Activated naive CD4-positive, alpha-beta T cell treated with anti-CD3 and anti-CD28 coated beads for 36 hours (primary cell): ENCODE data around the gene OTOG. TPM values are rescaled to one million over a fixed set of nuclear protein-coding genes. Genes with fewer than 3 reads are reported as not detected.

Experiments used
- CTCF ChIA-PET: fragments of 350-600 bp; sonication (Branson Sonifier 250); formaldehyde crosslinking; loops from one replicate; lab custom pipeline; 2021; ENCODE audit warnings: antibody characterized with exemption; lab: Charles Lee
- DNase-seq: peaks from one replicate; pipeline ENCODE4 v3.0.0-alpha.2; 2020
- H3K27ac Mint-ChIP-seq: one replicate; pipeline ENCODE4 v1.8.0; 2021; ENCODE audit warnings: mild to moderate bottlenecking, mixed read lengths
- H3K27me3 Mint-ChIP-seq: one replicate; pipeline ENCODE4 v1.8.0; 2021; ENCODE audit warnings: low read depth, mixed read lengths
- H3K36me3 Mint-ChIP-seq: one replicate; pipeline ENCODE4 v1.8.0; 2021; ENCODE audit warnings: low read depth, mixed read lengths
- H3K4me1 Mint-ChIP-seq: one replicate; pipeline ENCODE4 v1.8.0; 2021; ENCODE audit warnings: low read depth, mixed read lengths
- H3K4me3 Mint-ChIP-seq: one replicate; pipeline ENCODE4 v1.8.0; 2021; ENCODE audit warnings: mild to moderate bottlenecking, moderate library complexity, mixed read lengths
- H3K9me3 Mint-ChIP-seq: one replicate; pipeline ENCODE4 v1.8.0; 2021; ENCODE audit warnings: mixed read lengths
- intact Hi-C: fragments of 100-400 bp; cut with micrococcal nuclease; formaldehyde crosslinking; loops from one replicate; pipeline ENCODE4 v1.15.1; 2023
- total RNA-seq, 2 experiments: library from RNA; stranded (reverse); gene quantifications; one replicate each; pipeline ENCODE4 v1.2.3, GENCODE V29; 2021

The OTOG gene
- total RNA-seq, 2 experiments from 2014 or later = not detected

GRCh38 chr11:17580271-17580670 lies 33.2 kb downstream of the OTOG start:
- no peaks in the 10 kb centered on the region for H3K27me3 Mint-ChIP-seq
- no peaks in the 10 kb centered on the region for H3K4me1 Mint-ChIP-seq
- no peak overlapping the region for H3K27ac Mint-ChIP-seq
- H3K9me3 Mint-ChIP-seq = no peaks in the 10 kb centered on the region
- CTCF ChIA-PET = no interaction called here
- intact Hi-C loops = no loop called here
- no peak overlapping the region for H3K4me3 Mint-ChIP-seq
- no peaks in the 10 kb centered on the region for H3K36me3 Mint-ChIP-seq
- no peak for DNase-seq

- H3K27me3 Mint-ChIP-seq = no peaks in the 10 kb centered on the region
- intact Hi-C loops = no loop called here
- DNase-seq = no peak
- no peak overlapping the region for H3K4me3 Mint-ChIP-seq
- CTCF ChIA-PET = interaction anchor here (0.6 kb wide), 1 partner anchor 672 kb away, joined by 4 read pairs; no protein-coding TSS in a partner anchor
- H3K9me3 Mint-ChIP-seq = no peaks in the 10 kb centered on the region
- no peaks in the 10 kb centered on the region for H3K4me1 Mint-ChIP-seq
- no peak overlapping the region for H3K27ac Mint-ChIP-seq
- H3K36me3 Mint-ChIP-seq = no peaks in the 10 kb centered on the region
These were observed 34.1 kb downstream of the OTOG start for GRCh38 chr11:17581036-17581731.

GRCh38 chr11:17581732-17582053 lies 34.6 kb downstream of the OTOG start:
- H3K36me3 Mint-ChIP-seq = no peaks in the 10 kb centered on the region
- no peak overlapping the region for H3K27ac Mint-ChIP-seq
- H3K27me3 Mint-ChIP-seq = no peaks in the 10 kb centered on the region
- H3K4me3 Mint-ChIP-seq = no peak overlapping the region
- intact Hi-C loops = no loop called here
- no peaks in the 10 kb centered on the region for H3K9me3 Mint-ChIP-seq
- DNase-seq = no peak
- CTCF ChIA-PET = interaction anchor here (0.6 kb wide), 1 partner anchor 480 kb away, joined by 3 read pairs; no protein-coding TSS in a partner anchor
- no peaks in the 10 kb centered on the region for H3K4me1 Mint-ChIP-seq

GRCh38 chr11:17585911-17586695 lies 39.0 kb downstream of the OTOG start:
- no peak overlapping the region for H3K27ac Mint-ChIP-seq
- H3K36me3 Mint-ChIP-seq = no peaks in the 10 kb centered on the region
- DNase-seq = no peak
- no peaks in the 10 kb centered on the region for H3K9me3 Mint-ChIP-seq
- CTCF ChIA-PET = no interaction called here
- H3K4me3 Mint-ChIP-seq = no peak overlapping the region
- no peaks in the 10 kb centered on the region for H3K4me1 Mint-ChIP-seq
- peaks cover 3% of the 10 kb centered on the region for H3K27me3 Mint-ChIP-seq
- intact Hi-C loops = no loop called here

- no peaks in the 10 kb centered on the region for H3K9me3 Mint-ChIP-seq
- H3K27me3 Mint-ChIP-seq = peaks cover 11% of the 10 kb centered on the region
- intact Hi-C loops = no loop called here
- CTCF ChIA-PET = interaction anchor here (1.8 kb wide), 1 partner anchor 11 kb away, joined by 7 read pairs; no protein-coding TSS in a partner anchor
- no peaks in the 10 kb centered on the region for H3K36me3 Mint-ChIP-seq
- no peak overlapping the region for H3K27ac Mint-ChIP-seq
- H3K4me1 Mint-ChIP-seq = no peaks in the 10 kb centered on the region
- no peak overlapping the region for H3K4me3 Mint-ChIP-seq
- DNase-seq = no peak
These were observed 41.1 kb downstream of the OTOG start for GRCh38 chr11:17588166-17588565.

- Mint-ChIP-seq H3K4me1 (no peaks in the 10 kb centered on the region), H3K9me3 (no peaks in the 10 kb centered on the region), H3K36me3 (no peaks in the 10 kb centered on the region), H3K4me3 (no peak overlapping the region), H3K27me3 (peaks cover 13% of the 10 kb centered on the region), H3K27ac (no peak overlapping the region)
- DNase-seq = no peak
- CTCF ChIA-PET = interaction anchor here (1.8 kb wide), 1 partner anchor 10 kb away, joined by 7 read pairs; no protein-coding TSS in a partner anchor
- intact Hi-C loops = no loop called here
These were observed 41.7 kb downstream of the OTOG start for GRCh38 chr11:17588721-17589120.

GRCh38 chr11:17590463-17590862 lies 43.4 kb downstream of the OTOG start:
- Mint-ChIP-seq H3K27me3 (peaks cover 13% of the 10 kb centered on the region), H3K4me3 (no peak overlapping the region), H3K9me3 (no peaks in the 10 kb centered on the region), H3K36me3 (no peaks in the 10 kb centered on the region), H3K4me1 (no peaks in the 10 kb centered on the region), H3K27ac (no peak overlapping the region)
- CTCF ChIA-PET = no interaction called here
- intact Hi-C loops = no loop called here
- no peak for DNase-seq

GRCh38 chr11:17591293-17591692 lies 44.2 kb downstream of the OTOG start:
- peaks cover 13% of the 10 kb centered on the region for H3K27me3 Mint-ChIP-seq
- DNase-seq = no peak
- CTCF ChIA-PET = no interaction called here
- H3K27ac Mint-ChIP-seq = no peak overlapping the region
- intact Hi-C loops = no loop called here
- no peaks in the 10 kb centered on the region for H3K4me1 Mint-ChIP-seq
- H3K4me3 Mint-ChIP-seq = no peak overlapping the region
- no peaks in the 10 kb centered on the region for H3K9me3 Mint-ChIP-seq
- H3K36me3 Mint-ChIP-seq = no peaks in the 10 kb centered on the region

- CTCF ChIA-PET = no interaction called here
- DNase-seq = no peak
- no peaks in the 10 kb centered on the region for H3K36me3 Mint-ChIP-seq
- peaks cover 10% of the 10 kb centered on the region for H3K27me3 Mint-ChIP-seq
- intact Hi-C loops = no loop called here
- H3K27ac Mint-ChIP-seq = no peak overlapping the region
- H3K4me3 Mint-ChIP-seq = no peak overlapping the region
- no peaks in the 10 kb centered on the region for H3K9me3 Mint-ChIP-seq
- no peaks in the 10 kb centered on the region for H3K4me1 Mint-ChIP-seq
These were observed 46.6 kb downstream of the OTOG start for GRCh38 chr11:17593466-17594245.

GRCh38 chr11:17594686-17595192 lies 47.7 kb downstream of the OTOG start:
- Mint-ChIP-seq H3K27me3 (peaks cover 10% of the 10 kb centered on the region), H3K36me3 (no peaks in the 10 kb centered on the region), H3K4me3 (no peak overlapping the region), H3K4me1 (no peaks in the 10 kb centered on the region), H3K9me3 (no peaks in the 10 kb centered on the region), H3K27ac (no peak overlapping the region)
- CTCF ChIA-PET = interaction anchor here (0.6 to 0.7 kb wide), 2 partner anchors 22 to 372 kb away, joined by 3 read pairs; no protein-coding TSS in a partner anchor
- DNase-seq = no peak
- intact Hi-C loops = no loop called here

- no peaks in the 10 kb centered on the region for H3K4me1 Mint-ChIP-seq
- CTCF ChIA-PET = interaction anchor here (0.7 to 1.4 kb wide), 3 partner anchors 21 to 135 kb away, joined by 3 to 4 read pairs (median 3); no protein-coding TSS in a partner anchor
- DNase-seq = no peak
These were observed 48.7 kb downstream of the OTOG start for GRCh38 chr11:17595526-17596309.

More at GRCh38 chr11:17595526-17596309, 48.7 kb downstream of the OTOG start:
- intact Hi-C loops = no loop called here
- Mint-ChIP-seq H3K27ac (no peak overlapping the region), H3K27me3 (peaks cover 10% of the 10 kb centered on the region), H3K9me3 (no peaks in the 10 kb centered on the region), H3K4me3 (no peak overlapping the region), H3K36me3 (no peaks in the 10 kb centered on the region)
